ENCODE measurements around the gene DNAH5.

The DNAH5 gene

GRCh38 chr5:13943676-13944075, 812 bp downstream of the DNAH5 start:
- no peaks in the 10 kb centered on the region for H3K9me3 ChIP-seq (ENCODE audit: control insufficient read depth in 5 of 5, low read length in 5 of 5)
- H3K9ac ChIP-seq (ENCODE audit: low read length in 5 of 5), result no peak overlapping the region
- H3K4me3 ChIP-seq (ENCODE audit: low read depth in 1 of 5, low read length in 5 of 5), result no peak overlapping the region
- H3K27me3 ChIP-seq (ENCODE audit: control insufficient read depth in 5 of 5, insufficient read depth in 4 of 5, low read length in 5 of 5), result peaks cover 0 to 4% (median 0%) of the 10 kb centered on the region in 5 donors
- H3K4me1 ChIP-seq (ENCODE audit: control insufficient read depth in 5 of 5, insufficient read depth in 5 of 5, low read length in 5 of 5), result no peaks in the 10 kb centered on the region
- H3K36me3 ChIP-seq (ENCODE audit: control insufficient read depth in 5 of 5, insufficient read depth in 5 of 5, low read length in 5 of 5), result no peaks in the 10 kb centered on the region
- H3K27ac ChIP-seq (ENCODE audit: low read depth, low read length), result no peak overlapping the region

- no peak overlapping the region for H3K4me3 ChIP-seq (ENCODE audit: low read depth in 1 of 5, low read length in 5 of 5)
- peaks cover 0 to 7% (median 0%) of the 10 kb centered on the region in 5 donors for H3K27me3 ChIP-seq (ENCODE audit: control insufficient read depth in 5 of 5, insufficient read depth in 4 of 5, low read length in 5 of 5)
- H3K9me3 ChIP-seq (ENCODE audit: control insufficient read depth in 5 of 5, low read length in 5 of 5), result no peaks in the 10 kb centered on the region
- H3K9ac ChIP-seq (ENCODE audit: low read length in 5 of 5), result no peak overlapping the region
- no peaks in the 10 kb centered on the region for H3K4me1 ChIP-seq (ENCODE audit: control insufficient read depth in 5 of 5, insufficient read depth in 5 of 5, low read length in 5 of 5)
- no peaks in the 10 kb centered on the region for H3K36me3 ChIP-seq (ENCODE audit: control insufficient read depth in 5 of 5, insufficient read depth in 5 of 5, low read length in 5 of 5)
- H3K27ac ChIP-seq (ENCODE audit: low read depth, low read length), result no peak overlapping the region
Measured at GRCh38 chr5:13941468-13941867, 3.0 kb downstream of the DNAH5 start.

GRCh38 chr5:13939638-13940037, 4.8 kb downstream of the DNAH5 start:
- Histone ChIP-seq H3K4me3 (ENCODE audit: low read depth in 1 of 5, low read length in 5 of 5) (no peak overlapping the region), H3K9me3 (ENCODE audit: control insufficient read depth in 5 of 5, low read length in 5 of 5) (peaks cover 0 to under 1% (median 0%) of the 10 kb centered on the region in 5 donors), H3K27ac (ENCODE audit: low read depth, low read length) (no peak overlapping the region), H3K36me3 (ENCODE audit: control insufficient read depth in 5 of 5, insufficient read depth in 5 of 5, low read length in 5 of 5) (no peaks in the 10 kb centered on the region), H3K27me3 (ENCODE audit: control insufficient read depth in 5 of 5, insufficient read depth in 4 of 5, low read length in 5 of 5) (peaks cover 0 to 7% (median 0%) of the 10 kb centered on the region in 5 donors), H3K4me1 (ENCODE audit: control insufficient read depth in 5 of 5, insufficient read depth in 5 of 5, low read length in 5 of 5) (no peaks in the 10 kb centered on the region), H3K9ac (ENCODE audit: low read length in 5 of 5) (no peak overlapping the region)

GRCh38 chr5:13934921-13935320, 9.6 kb downstream of the DNAH5 start:
- Histone ChIP-seq H3K9ac (ENCODE audit: low read length in 5 of 5) (no peak overlapping the region), H3K9me3 (ENCODE audit: control insufficient read depth in 5 of 5, low read length in 5 of 5) (peaks cover 2 to 16% (median 5%) of the 10 kb centered on the region in 5 donors), H3K4me1 (ENCODE audit: control insufficient read depth in 5 of 5, insufficient read depth in 5 of 5, low read length in 5 of 5) (no peaks in the 10 kb centered on the region), H3K27ac (ENCODE audit: low read depth, low read length) (no peak overlapping the region), H3K4me3 (ENCODE audit: low read depth in 1 of 5, low read length in 5 of 5) (no peak overlapping the region), H3K27me3 (ENCODE audit: control insufficient read depth in 5 of 5, insufficient read depth in 4 of 5, low read length in 5 of 5) (peaks cover 0 to 3% (median 0%) of the 10 kb centered on the region in 5 donors), H3K36me3 (ENCODE audit: control insufficient read depth in 5 of 5, insufficient read depth in 5 of 5, low read length in 5 of 5) (no peaks in the 10 kb centered on the region)

- Histone ChIP-seq H3K4me1 (ENCODE audit: control insufficient read depth in 5 of 5, insufficient read depth in 5 of 5, low read length in 5 of 5) (no peaks in the 10 kb centered on the region), H3K36me3 (ENCODE audit: control insufficient read depth in 5 of 5, insufficient read depth in 5 of 5, low read length in 5 of 5) (no peaks in the 10 kb centered on the region)
Measured at GRCh38 chr5:13934125-13934524, 10.4 kb downstream of the DNAH5 start.

GRCh38 chr5:13932561-13932960, 11.9 kb downstream of the DNAH5 start:
- Histone ChIP-seq H3K9me3 (ENCODE audit: control insufficient read depth in 5 of 5, low read length in 5 of 5) (peaks cover 2 to 16% (median 5%) of the 10 kb centered on the region in 5 donors), H3K27ac (ENCODE audit: low read depth, low read length) (no peak overlapping the region)

More at GRCh38 chr5:13934125-13934524, 10.4 kb downstream of the DNAH5 start:
- H3K27me3 ChIP-seq (ENCODE audit: control insufficient read depth in 5 of 5, insufficient read depth in 4 of 5, low read length in 5 of 5), result peaks cover 0 to 3% (median 0%) of the 10 kb centered on the region in 5 donors
- no peak overlapping the region for H3K9ac ChIP-seq (ENCODE audit: low read length in 5 of 5)
- peak overlapping the region in 2 of 5 donors; percentile 16 to 26 for H3K4me3 ChIP-seq (ENCODE audit: low read depth in 1 of 5, low read length in 5 of 5)
- no peak overlapping the region for H3K27ac ChIP-seq (ENCODE audit: low read depth, low read length)
- peaks cover 2 to 16% (median 5%) of the 10 kb centered on the region in 5 donors for H3K9me3 ChIP-seq (ENCODE audit: control insufficient read depth in 5 of 5, low read length in 5 of 5)

GRCh38 chr5:13932011-13932410, 12.5 kb downstream of the DNAH5 start:
- no peaks in the 10 kb centered on the region for H3K27me3 ChIP-seq (ENCODE audit: control insufficient read depth in 5 of 5, insufficient read depth in 4 of 5, low read length in 5 of 5)
- H3K9ac ChIP-seq (ENCODE audit: low read length in 5 of 5), result no peak overlapping the region
- no peak overlapping the region for H3K4me3 ChIP-seq (ENCODE audit: low read depth in 1 of 5, low read length in 5 of 5)
- H3K9me3 ChIP-seq (ENCODE audit: control insufficient read depth in 5 of 5, low read length in 5 of 5), result peaks cover 2 to 16% (median 5%) of the 10 kb centered on the region in 5 donors
- no peaks in the 10 kb centered on the region for H3K4me1 ChIP-seq (ENCODE audit: control insufficient read depth in 5 of 5, insufficient read depth in 5 of 5, low read length in 5 of 5)
- no peak overlapping the region for H3K27ac ChIP-seq (ENCODE audit: low read depth, low read length)
- no peaks in the 10 kb centered on the region for H3K36me3 ChIP-seq (ENCODE audit: control insufficient read depth in 5 of 5, insufficient read depth in 5 of 5, low read length in 5 of 5)

More at GRCh38 chr5:13932561-13932960, 11.9 kb downstream of the DNAH5 start:
- H3K36me3 ChIP-seq (ENCODE audit: control insufficient read depth in 5 of 5, insufficient read depth in 5 of 5, low read length in 5 of 5), result no peaks in the 10 kb centered on the region
- H3K27me3 ChIP-seq (ENCODE audit: control insufficient read depth in 5 of 5, insufficient read depth in 4 of 5, low read length in 5 of 5), result no peaks in the 10 kb centered on the region
- no peak overlapping the region for H3K9ac ChIP-seq (ENCODE audit: low read length in 5 of 5)
- H3K4me3 ChIP-seq (ENCODE audit: low read depth in 1 of 5, low read length in 5 of 5), result no peak overlapping the region
- H3K4me1 ChIP-seq (ENCODE audit: control insufficient read depth in 5 of 5, insufficient read depth in 5 of 5, low read length in 5 of 5), result no peaks in the 10 kb centered on the region

- no peaks in the 10 kb centered on the region for H3K4me1 ChIP-seq (ENCODE audit: control insufficient read depth in 5 of 5, insufficient read depth in 5 of 5, low read length in 5 of 5)
- H3K9me3 ChIP-seq (ENCODE audit: control insufficient read depth in 5 of 5, low read length in 5 of 5), result peaks cover 2 to 16% (median 5%) of the 10 kb centered on the region in 5 donors
- H3K9ac ChIP-seq (ENCODE audit: low read length in 5 of 5), result no peak overlapping the region
- no peaks in the 10 kb centered on the region for H3K27me3 ChIP-seq (ENCODE audit: control insufficient read depth in 5 of 5, insufficient read depth in 4 of 5, low read length in 5 of 5)
- H3K27ac ChIP-seq (ENCODE audit: low read depth, low read length), result no peak overlapping the region
- no peaks in the 10 kb centered on the region for H3K36me3 ChIP-seq (ENCODE audit: control insufficient read depth in 5 of 5, insufficient read depth in 5 of 5, low read length in 5 of 5)
- no peak overlapping the region for H3K4me3 ChIP-seq (ENCODE audit: low read depth in 1 of 5, low read length in 5 of 5)
Measured at GRCh38 chr5:13930541-13931171, 13.8 kb downstream of the DNAH5 start.

GRCh38 chr5:13926731-13927130, 17.8 kb downstream of the DNAH5 start:
- H3K9me3 ChIP-seq (ENCODE audit: control insufficient read depth in 5 of 5, low read length in 5 of 5), result no peaks in the 10 kb centered on the region

GRCh38 chr5:13921578-13921977, 22.9 kb downstream of the DNAH5 start:
- Histone ChIP-seq H3K27ac (ENCODE audit: low read depth, low read length) (no peak overlapping the region), H3K27me3 (ENCODE audit: control insufficient read depth in 5 of 5, insufficient read depth in 4 of 5, low read length in 5 of 5) (no peaks in the 10 kb centered on the region), H3K4me1 (ENCODE audit: control insufficient read depth in 5 of 5, insufficient read depth in 5 of 5, low read length in 5 of 5) (no peaks in the 10 kb centered on the region), H3K9ac (ENCODE audit: low read length in 5 of 5) (no peak overlapping the region), H3K4me3 (ENCODE audit: low read depth in 1 of 5, low read length in 5 of 5) (no peak overlapping the region), H3K9me3 (ENCODE audit: control insufficient read depth in 5 of 5, low read length in 5 of 5) (no peaks in the 10 kb centered on the region), H3K36me3 (ENCODE audit: control insufficient read depth in 5 of 5, insufficient read depth in 5 of 5, low read length in 5 of 5) (no peaks in the 10 kb centered on the region)

More at GRCh38 chr5:13926731-13927130, 17.8 kb downstream of the DNAH5 start:
- no peaks in the 10 kb centered on the region for H3K36me3 ChIP-seq (ENCODE audit: control insufficient read depth in 5 of 5, insufficient read depth in 5 of 5, low read length in 5 of 5)
- H3K9ac ChIP-seq (ENCODE audit: low read length in 5 of 5), result no peak overlapping the region
- no peaks in the 10 kb centered on the region for H3K4me1 ChIP-seq (ENCODE audit: control insufficient read depth in 5 of 5, insufficient read depth in 5 of 5, low read length in 5 of 5)
- no peak overlapping the region for H3K4me3 ChIP-seq (ENCODE audit: low read depth in 1 of 5, low read length in 5 of 5)
- H3K27me3 ChIP-seq (ENCODE audit: control insufficient read depth in 5 of 5, insufficient read depth in 4 of 5, low read length in 5 of 5), result no peaks in the 10 kb centered on the region
- no peak overlapping the region for H3K27ac ChIP-seq (ENCODE audit: low read depth, low read length)
